Raji (cell line): ENCODE results near the gene TMEM150C.

ENCODE experiments used
- POLR2A ChIP-seq: IDR thresholded peaks from 2 replicates; pipeline ENCODE4 v1.6.1; 2011; ENCODE audit warnings: low read depth, low read length, control low read depth; ENCODE audit not compliant: insufficient read depth

TMEM150C gene

DNA sequence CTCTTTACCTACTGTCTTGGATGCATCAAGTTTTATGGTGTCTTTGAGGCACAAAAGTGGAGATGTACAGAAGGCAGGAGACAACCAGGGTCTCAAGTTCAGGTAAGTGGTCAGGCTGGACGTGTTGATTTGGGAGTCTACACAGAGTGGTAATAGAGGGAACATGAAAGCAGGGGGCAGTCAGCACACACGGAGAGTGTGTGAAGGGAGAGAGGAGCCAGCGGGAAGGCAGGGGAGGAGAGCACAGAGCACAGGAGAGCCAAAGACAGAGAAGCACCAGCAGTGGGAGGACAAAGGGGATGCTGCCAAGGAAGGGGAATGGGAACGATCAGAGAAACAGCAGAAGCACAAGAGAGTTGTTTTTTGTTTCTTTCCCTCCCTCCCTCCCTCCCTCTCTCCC lies 32.9 kb downstream of the TMEM150C start:
- TF ChIP-seq POLR2A: no peak

GRCh38 chr4:82528074-82528473 lies 33.7 kb downstream of the TMEM150C start:
- no peak for TF ChIP-seq POLR2A

DNA sequence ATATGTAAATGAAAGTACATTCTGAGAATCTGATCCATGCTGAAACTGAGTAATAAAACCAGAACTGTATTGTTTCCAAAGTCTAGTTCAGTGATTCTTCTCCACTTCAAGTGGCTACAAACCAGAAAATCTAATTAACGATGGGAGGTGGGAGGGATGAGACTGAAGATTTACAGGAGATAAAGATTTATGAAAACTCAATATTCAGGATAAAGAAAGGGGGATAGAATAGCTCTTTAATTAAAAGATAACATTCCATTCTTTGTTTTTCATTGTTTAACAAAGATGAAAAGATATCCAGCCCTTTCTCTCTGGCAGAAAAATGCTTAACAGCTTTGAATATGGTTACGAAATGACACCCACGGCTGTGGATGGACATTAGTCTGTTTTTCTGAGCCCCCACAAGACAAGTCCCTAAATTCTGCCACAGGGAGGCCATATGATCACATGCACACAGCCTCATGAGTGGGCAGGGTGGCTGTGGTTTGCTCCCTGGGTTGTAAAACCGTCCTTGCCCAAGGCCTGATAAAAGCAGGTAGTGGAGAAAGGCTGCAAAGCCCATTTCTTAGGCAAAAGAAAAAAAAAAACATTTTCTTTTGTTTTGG lies 36.4 kb downstream of the TMEM150C start:
- TF ChIP-seq POLR2A: no peak

DNA sequence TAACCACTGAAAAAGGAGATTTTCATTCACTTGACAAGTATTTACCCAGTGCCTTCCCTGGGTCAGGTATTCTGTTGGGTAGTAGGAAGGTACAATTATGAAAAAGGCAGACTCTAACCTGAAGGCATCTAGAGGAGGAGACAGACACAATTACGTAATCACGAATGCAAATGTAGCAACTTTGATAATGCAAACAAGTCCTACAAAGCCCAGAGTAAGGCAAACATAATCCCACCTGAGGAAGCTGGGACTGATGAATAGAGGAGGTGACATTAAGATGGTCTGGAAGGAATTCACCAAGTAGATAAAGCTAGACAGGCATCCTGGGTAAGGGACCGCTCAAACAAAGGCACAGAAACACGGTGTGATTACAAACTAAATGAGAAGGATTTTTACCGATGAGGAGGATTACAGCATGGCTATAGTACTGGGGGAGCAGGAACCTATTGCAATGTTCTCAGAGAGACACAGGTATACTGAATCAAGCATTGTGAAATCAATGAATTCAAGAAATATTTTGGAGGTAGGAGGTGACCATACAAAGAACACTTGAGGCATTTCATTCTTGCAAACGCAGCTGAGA lies 37.1 kb downstream of the TMEM150C start:
- TF ChIP-seq POLR2A: no peak

GRCh38 chr4:82523179-82523578 lies 38.6 kb downstream of the TMEM150C start:
- no peak for TF ChIP-seq POLR2A

DNA sequence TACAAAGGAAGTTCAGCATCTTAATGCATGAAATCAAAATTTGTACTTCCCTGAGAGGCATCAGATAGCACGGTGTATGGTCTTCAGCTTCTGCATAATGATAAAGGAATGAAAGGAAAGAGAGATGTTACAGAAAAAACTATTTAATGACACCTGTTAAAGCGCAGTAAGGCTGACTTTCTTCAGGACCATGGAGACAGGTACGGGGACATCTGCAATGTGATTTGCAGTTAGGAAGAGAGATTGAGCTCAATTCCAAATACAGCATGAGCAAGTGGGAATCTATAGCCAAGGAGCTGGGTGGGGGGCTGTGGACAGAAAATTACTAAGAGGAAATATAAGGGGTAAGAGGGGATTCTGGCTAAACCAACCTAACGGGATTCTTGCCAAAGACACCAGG lies 39.3 kb downstream of the TMEM150C start:
- TF ChIP-seq POLR2A: no peak

DNA sequence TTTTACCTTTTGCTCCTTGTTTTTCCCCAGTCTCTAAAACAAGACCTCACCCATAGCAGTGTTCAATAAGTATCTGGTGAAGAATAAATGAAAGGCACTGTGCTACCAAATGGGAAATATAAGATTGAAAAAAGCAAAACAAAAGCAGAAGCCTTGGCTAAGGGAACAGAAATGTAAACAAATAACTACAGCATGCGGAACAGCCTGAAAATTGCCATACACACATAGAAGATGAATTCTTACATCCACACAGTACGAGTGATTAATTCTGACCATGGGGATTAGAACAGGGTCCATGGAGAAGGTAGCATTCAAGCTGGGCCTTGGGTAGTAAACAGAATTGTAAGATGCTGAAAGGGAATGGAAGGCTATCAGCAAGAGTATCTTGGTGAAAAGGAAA lies 40.5 kb downstream of the TMEM150C start:
- no peak for TF ChIP-seq POLR2A

DNA sequence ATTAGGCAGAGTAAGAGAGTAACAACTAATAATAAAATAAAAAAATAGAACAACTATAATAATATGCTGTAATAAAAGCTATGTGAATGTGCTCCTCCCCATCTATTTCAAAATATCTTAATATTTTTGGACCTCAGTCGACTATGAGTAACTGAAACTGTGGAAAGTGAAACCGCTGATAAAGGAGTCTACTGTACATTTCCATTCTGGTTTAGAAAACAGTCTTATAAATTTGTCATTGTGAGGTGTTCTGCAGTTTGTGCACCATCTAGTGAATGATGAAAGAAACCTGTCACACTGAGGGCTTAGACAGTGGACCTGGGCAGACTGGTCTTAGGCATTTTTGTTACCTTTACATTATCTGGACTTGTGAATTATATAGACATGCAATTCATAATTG lies 42.0 kb downstream of the TMEM150C start:
- no peak for TF ChIP-seq POLR2A

GRCh38 chr4:82519072-82519471 lies 42.7 kb downstream of the TMEM150C start:
- TF ChIP-seq POLR2A: no peak

- TF ChIP-seq POLR2A: no peak
These were observed 44.7 kb downstream of the TMEM150C start for GRCh38 chr4:82517043-82517442.

GRCh38 chr4:82515705-82516104 lies 46.1 kb downstream of the TMEM150C start:
- TF ChIP-seq POLR2A: no peak

DNA sequence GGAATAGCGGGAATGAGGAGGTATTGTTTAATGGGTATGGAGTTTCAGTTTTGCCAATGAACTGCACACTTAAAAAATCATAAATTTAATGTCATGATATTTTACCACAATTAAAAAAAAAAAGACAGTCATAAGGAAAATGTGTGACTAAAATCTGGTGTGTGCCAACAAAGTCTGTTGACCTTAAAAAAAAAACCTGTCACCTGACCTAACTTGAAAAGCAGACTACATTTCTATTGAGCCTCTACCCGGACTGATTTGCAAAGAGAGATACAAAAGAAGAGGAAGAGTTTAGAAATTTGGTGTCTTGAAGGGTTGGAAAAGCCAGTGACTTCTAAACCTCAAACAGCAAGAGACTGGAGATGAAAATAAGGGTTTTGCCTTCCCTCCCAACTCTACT lies 48.4 kb downstream of the TMEM150C start:
- TF ChIP-seq POLR2A: no peak

DNA sequence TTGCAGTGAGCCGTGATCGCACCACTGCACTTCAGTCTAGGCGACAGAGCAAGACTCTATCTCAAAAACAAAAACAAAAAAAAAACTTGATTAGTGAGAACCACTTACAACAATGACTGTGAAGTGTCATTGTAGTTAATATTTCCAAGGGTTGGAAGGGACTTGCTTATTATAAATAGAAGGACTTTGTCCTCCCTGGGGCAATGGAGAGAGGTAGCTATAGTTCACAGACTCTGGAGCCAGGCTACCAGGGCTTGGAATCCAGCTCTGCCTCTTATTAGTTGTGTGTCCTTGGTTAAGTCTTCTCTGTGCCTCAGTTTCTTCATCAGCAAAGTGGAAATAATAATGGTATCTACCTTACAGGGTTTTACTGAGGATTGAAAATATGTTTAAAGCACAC lies 51.6 kb downstream of the TMEM150C start:
- TF ChIP-seq POLR2A: no peak

GRCh38 chr4:82508806-82509428 lies 52.9 kb downstream of the TMEM150C start:
- TF ChIP-seq POLR2A: no peak

- no peak for TF ChIP-seq POLR2A
These were observed 53.8 kb downstream of the TMEM150C start for GRCh38 chr4:82508011-82508410.

- TF ChIP-seq POLR2A: no peak
These were observed 60.7 kb downstream of the TMEM150C start for GRCh38 chr4:82501154-82501442.

DNA sequence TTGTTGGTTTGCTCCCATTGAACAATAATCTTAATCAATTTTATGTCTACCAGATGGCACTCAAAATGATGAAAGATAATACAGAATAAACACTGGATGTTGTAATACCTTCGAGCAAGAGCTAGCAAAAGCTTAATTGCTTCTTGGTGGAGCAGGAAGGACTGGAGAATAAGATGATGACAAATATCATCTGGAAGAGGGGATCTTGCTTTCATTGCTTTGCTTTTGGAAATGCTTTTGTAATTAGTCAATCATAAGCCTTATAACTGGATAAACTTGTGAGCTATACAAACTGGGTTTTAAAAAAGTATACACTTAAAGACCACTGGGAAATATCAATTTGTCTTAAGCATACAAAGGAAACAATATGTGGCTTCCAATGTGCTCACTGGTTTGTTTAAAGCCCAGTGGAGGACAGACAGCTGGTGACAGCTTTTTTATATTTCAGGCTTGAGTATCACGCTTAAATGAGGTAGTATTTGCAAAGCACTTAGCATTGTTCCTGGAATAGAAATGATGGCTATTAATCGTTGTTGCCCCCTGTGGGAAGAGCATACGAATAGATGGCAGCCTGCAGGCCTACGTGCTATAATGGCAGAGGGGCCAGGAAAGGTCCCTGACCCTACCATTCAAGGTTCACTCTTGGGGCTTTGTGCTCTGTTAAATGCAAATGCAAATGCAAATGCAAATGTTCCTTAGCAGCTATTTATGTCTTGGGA lies 61.2 kb downstream of the TMEM150C start:
- no peak for TF ChIP-seq POLR2A
